Retina (tissue), 1 donor: Measurements from ENCODE around the gene TMEM128.
"Not testable (repeated sequence)": the region's sequence is repeated elsewhere in the genome, so short reads cannot be mapped to it uniquely, and the experiment has no call there.

Experiments
- DNase-seq: peaks from one replicate; pipeline ENCODE4 v3.0.0-alpha.2; 2016

Gene TMEM128

DNA sequence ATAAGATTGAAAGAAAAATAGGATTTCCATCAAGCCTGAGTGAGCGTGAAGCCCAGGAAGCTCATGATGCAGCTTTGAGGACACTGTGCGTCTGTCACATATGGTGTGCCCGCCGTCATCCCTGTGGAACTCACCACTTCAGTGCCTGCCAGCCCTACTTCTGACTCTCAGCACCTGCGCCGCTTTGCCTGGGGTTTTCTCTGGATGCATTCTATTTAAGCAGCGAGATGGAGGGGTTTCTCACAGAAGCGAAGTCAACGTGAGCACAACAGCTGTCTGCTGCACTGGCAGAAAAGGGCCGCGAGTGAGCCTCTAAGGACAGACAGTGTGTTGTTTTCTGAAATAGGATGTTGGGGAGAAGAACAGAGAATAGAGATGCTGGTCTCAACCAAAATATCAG lies 6.2 kb upstream of the TMEM128 start:
- DNase-seq = no peak

DNA sequence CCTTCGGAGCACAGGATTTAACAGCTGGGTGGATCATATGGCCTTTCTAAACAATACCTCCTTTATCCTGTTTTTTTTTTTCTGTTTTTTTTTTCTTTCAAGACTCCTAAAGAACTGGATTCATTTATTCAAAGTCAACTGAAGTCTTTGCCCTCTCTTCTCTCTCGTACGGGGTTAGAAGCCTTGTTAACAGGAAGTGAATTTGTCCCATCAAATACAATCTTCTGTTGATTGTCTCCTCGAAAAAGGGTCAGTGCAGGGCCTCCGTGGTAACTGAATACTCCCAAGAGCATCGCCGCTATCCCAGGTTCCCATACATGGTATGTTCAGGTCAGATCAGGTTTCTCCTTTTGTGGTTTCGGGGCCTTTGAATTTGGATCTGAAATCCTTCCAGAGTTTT lies 1.8 kb upstream of the TMEM128 start:
- DNase-seq = no peak

DNA sequence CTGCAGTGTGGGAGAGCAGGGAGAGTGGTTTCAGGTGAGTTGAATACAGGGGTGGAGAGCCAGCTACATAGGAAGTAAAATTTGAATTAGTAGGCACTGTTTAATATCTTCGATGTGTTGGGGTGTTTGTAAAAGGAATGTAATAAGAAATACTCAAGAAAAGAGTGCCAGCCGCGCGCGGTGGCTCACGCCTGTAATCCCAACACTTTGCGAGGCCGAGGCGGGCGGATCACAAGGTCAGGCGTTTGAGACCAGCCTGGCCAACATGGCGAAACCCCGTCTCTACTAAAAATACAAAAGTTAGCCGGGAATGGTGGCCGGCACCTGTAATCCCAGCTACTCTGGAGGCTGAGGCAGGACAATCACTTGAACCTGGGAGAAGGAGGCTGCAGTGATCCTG lies 1.3 kb upstream of the TMEM128 start:
- not testable (repeated sequence) for DNase-seq

DNA sequence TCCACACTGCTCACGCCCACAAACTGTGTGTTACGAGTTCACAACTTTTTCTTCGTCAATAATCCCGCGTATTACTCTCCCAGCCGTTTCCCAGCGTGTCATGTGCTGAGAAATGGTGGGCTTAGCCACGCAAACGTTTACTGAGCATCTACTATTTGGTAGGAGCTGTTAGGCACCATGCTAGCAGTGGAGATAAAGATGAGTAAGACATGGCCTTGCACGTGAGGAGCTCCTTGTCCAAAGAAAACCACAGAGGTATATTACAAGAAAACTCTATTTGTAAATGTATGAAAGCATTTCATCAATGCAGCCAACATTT lies 821 bp upstream of the TMEM128 start:
- no peak for DNase-seq

DNA sequence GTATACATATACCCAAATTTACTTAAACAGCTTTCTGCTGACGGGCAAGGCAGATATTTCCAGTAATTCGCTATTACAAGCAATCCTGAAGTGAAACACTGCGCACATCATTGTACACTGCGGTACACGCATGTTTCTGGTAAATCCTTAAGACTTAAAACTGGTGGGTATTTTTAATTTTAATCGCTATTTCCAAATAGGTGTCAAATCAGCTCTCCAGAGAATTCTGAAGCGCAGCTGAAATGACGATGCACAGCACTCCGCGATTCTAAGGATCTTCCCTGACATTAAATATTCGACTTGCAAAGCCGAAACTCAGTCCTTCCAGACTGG lies 361 bp downstream of the TMEM128 start:
- DNase-seq = no peak

DNA sequence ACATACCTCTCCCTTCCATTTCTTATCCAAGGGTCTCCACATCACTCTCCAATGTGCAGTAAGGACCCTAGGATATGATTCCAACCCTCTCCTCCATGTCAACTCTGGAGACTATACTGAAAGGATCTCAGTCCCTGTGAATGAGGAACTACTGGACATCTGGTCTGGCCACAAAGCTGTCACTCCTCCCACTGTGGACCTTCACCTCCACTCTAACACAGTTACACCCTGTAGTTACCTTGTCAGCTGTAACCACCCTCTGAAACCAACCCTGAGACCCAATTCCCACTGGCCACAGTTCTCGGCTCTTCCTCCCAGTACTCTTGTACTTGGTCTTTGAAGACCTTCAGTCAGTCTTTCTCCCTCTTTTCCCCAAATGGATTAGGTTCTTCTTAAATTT lies 2.9 kb downstream of the TMEM128 start:
- no peak for DNase-seq

DNA sequence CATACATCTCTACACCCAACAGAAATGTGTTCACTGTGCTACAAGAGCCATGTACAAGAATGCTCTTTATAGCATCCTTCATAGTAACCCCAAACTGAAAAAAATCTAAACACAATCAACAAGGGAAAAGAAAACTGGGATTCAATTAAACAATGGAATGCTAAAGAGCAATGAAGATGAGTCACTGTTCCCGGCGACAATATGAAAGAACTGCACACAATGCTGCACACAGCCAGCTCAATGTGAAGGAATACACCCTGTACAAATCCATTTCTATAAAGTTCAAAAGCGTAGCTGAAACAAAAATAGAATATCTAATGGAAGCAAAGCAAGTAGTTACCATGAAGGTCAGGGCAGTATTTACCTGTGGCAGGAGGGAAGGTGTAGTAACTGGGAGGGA lies 8.5 kb downstream of the TMEM128 start:
- DNase-seq = not testable (repeated sequence)

DNA sequence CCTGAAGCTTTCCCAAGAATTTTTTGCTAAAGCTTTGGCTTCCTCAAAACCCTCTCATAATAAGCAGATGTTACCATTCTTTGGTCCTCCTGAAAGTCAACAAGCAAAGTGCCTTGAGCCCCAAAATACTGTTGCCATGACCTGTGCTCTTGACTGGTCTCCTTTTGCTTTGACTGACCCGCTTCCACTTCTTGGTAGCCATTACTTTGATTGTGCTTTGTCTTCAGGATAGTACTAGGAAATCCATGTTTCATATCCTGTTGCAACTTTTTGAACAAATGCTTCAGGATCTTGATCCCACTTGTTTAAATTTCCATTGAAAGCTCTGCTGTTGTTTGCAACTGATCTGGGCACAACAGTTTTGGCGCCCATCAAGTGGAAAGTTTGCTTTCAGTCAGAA lies 14.4 kb downstream of the TMEM128 start:
- DNase-seq = no peak

DNA sequence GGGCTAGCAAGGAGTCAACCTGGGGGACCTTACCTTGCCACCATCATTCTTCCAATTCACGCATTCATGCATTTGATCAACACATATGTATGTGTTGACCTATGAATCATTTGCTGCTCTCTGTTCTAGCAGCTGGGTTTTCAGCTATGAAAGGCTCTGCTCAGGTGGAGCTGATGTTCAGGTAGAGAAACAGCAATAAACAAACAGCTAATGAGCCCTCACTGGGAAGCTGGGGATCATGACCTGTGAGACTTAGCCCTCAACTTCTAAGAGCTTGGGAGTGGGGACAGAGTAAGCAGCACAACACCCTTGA lies 19.7 kb downstream of the TMEM128 start:
- DNase-seq = no peak

DNA sequence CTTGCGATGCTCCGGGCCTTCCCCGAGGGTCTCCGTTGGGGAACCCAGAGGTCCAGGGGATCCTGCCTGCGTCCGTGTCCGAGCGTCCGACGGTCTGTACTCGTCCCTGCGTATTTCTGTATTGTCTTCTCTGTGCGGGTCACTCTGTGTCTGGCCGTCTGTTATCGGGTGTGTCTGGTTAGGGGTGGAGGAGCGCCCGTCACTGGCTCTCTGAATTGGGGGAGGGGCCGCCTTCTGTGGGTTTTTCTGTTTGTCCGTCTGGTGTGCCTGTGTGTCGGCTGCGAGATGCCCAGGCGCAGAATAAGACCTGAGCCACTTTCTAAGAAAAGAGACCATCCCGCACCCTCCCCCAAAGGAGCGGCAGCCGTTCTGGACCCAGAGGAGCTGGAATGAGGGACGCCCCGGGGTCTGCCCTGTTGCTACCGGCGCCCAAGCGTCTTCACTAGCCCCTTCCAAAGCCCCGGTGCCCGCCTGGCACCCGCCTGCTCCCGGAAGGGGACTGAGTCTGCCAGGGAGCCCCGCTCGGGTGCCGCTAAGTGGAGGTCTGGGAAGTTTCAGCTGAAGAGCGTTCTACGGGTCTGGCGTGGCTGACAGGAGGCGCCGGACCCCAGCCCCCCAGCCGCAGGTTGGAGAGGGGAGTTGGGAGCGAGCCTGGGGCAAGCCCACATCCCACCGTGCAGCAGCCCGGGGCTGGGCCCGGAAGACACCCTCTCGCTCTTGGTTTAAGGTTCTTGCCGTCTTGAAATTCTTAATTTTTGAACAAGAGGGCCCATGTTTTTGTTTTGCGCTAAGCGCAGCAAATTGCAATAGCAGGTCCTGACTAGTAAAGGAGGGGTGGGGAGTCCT lies 20.3 kb downstream of the TMEM128 start:
- DNase-seq = peak; percentile 38

DNA sequence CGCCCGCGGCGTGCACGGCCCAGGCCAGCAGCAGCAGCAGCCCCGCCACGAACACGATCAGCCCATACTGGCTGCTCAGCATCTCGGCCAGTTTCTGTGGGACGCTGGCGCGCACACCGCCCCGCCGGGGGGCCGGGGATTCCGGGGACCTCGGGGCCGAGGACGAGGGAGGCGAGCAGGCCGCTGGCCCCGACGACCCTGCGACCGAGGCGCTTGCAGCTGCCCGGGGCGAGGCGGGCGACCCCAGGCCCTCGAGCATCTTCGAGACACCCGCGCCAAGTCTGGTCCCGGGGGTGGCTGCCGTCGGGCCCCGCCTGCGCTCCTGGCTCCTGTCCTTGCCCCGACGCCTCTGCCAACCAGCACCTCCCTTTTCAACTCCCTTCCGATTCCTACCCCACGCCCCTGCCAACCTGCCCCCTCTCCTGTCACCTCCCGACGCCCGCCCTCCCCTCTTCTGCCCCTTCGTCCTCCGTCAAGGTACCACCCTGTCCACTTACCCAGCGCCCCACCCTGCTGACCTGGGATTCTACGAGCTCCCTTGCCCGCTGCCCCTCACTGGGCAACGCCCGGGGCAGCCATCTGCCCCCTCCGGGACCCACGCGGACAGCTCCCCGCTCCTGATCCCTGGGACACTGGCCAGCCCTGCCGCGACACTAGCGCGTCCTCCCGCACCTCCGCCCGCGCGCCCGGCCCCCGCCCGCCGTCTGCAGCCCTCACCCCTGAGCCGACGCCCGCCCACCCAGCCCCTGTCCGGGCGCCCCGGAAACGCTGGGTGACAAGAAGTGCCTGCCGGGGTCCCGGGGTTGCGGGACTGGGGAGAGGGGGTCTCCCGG lies 21.2 kb downstream of the TMEM128 start, which contains the start of gene OTOP1:
Gene OTOP1 (minus strand): TSS at position 324 of the 833 bp plus-strand sequence. CDS start 65 bp downstream, at position 259.
- peak; percentile 15 for DNase-seq

DNA sequence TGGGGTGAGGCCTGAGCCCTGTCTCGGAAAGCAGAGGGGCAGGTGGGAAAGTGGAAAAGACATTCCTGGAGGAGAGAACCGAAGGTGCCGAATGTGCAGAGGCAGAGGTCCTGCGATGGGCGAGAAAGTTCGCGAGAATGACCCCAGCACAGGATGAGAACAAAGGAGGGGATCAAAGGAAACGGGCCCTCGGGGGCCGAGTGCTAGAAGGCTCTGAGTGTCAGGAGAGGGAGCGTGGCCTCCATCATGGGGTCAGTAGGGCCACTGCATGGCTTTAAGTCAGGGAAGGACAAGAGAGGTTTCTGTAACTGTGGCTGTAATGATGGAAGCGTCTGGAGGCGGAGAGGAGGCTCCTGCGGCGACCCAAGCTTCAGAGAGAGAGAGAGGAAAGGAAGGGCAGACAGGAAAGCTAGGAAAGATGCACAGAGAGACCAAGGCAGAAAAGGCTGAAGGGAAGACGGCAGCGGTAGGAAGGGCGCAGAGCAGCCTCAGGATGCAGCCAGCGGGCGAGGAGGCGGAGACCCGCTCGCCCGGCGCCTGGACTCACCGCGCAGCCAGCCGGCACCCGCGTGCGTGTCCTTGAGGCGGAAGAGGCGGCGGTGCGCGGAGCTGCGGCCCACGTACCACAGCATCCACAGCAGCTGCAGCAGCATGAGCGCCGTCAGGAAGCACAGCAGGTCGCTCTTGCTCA lies 22.0 kb downstream of the TMEM128 start:
- peak; percentile 40 for DNase-seq

DNA sequence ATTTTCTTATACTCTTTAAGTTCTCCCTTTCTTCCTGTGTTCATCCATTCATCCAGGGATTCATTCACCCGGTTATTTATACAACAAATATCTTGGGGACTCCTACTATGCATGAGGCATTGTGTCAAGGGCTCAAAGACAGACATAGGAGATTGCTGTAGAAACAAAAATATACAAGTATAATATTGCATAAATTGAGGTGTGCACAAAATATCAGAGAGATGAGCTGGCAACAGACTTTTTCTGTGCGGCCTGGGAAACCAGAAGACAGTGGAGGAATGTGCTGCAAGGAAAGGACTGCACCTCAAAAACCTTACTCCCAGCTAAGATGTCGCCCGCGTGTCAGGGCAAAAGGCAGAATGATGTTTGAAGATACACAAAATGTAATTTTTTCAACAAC lies 30.9 kb downstream of the TMEM128 start:
- DNase-seq = no peak

DNA sequence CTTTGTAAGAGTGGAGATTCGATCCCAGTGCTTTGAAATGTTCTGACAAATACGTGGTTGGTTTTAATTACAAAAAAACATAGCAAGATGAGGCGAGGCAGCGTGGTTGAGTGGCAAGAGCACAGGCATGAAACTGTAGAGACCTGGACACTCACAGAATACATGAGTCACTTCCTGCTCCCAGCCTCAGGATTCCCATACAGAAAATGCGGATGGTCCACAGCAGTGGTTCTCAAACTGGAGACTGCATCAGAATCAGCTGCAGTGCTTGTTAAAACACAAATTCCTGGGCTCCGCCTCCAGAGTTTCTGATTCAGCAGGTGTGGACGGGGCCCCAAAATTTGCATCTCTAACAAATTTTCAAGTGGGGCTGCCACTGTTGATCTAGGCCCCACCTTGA lies 31.4 kb downstream of the TMEM128 start:
- DNase-seq = no peak

DNA sequence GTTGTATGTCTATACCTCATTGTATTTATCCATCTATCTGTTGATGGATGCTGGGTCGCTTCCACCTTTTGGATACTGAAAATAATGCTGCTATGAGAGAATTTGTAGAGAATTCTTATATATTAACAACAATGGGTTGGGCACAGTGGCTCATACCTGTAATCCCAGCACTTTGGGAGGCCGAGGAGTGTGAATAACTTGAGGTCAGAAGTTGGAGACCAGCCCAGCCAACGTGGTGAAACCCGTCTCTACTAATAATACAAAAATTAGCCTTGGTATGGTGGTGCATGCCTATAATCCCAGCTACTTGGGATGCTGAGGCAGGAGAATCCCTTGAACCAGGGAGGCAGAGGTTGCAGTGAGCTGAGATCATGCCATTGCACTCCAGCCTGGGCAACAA lies 34.3 kb downstream of the TMEM128 start:
- DNase-seq = not testable (repeated sequence)

DNA sequence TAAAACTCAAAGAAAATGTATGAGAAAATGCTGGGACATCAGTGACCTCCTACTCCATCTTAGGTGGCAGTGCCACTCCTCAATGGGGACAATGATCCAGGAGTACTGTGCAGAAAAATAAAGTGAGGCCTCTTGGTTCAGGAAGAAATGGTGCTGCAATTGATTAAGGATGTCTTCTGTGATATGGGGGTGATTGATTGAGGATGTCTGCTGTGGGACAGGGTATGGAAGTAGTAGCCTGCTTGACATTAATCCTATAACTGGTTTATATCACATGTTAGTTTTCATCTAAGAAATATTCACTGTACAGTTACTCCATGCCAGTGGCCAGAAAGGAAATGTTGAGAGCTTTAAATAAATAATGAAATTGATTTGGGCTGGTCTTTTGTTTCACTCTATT lies 41.8 kb downstream of the TMEM128 start:
- DNase-seq = no peak

DNA sequence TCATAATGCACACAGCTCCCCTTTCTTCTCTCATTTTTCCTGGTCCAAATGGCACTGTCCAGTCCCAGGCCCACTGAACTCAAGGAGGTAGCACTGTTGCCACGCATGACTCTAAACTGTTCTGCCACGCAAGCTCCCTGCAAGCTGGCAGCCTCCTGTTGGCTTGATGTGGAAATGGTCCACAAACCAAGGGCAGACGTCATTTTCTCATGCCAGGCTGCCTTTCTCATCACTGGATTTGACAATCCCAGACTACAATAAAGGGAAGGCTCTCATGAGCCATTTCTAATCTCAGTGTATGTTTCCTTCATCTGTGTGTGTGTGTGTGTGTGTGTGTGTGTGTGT lies 43.6 kb downstream of the TMEM128 start:
- no peak for DNase-seq

DNA sequence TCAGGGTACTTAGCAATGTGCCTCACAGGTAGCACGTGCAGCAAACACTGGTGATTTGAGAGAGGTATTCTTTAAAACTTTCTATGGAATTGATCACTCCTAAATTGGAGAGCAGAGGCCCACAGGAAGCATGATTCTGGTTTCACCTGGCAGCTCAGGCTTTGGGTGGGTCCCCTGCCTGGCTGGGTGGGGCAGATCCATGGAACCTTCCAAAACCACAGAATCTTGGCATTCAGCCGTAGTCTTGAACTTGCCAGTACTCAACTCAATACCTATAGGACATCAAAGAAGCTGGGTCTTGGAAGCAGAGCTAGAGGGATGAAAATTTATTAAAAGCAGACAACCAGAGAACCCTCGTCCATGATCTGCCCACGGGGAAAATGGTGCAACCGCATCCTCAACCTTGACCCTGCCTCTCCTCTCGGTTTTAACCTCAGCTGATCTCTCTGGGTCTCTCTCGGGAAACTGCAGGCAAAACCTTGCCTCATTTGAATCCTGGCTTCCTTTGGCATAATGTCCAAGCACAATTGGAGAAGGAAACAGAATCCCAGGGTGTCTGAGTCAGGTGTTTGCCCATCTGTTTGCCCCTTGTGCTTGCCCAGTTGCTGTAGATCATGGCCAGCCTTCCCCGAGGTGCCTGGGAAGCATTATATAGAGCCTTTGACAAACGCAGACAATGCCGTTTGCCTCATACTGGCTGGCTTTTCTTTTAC lies 44.2 kb downstream of the TMEM128 start:
- no peak for DNase-seq

DNA sequence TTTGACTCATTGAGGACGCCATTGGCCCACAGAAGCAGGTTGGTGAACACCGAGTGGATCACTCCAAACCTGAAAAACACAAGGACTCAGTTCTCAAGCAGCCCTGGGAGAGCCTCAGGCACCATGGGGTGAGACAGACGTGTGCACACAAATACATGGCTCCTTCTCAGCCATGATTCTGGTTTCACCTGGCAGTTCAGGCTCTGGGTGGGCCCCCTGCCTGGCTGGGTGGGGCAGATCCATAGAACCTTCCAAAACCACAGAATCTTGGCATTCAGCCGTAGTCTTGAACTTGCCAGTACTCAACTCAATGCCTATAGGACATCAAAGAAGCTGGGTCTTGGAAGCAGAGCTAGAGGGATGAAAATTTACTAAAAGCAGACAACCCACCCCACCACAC lies 45.5 kb downstream of the TMEM128 start:
- DNase-seq = no peak

DNA sequence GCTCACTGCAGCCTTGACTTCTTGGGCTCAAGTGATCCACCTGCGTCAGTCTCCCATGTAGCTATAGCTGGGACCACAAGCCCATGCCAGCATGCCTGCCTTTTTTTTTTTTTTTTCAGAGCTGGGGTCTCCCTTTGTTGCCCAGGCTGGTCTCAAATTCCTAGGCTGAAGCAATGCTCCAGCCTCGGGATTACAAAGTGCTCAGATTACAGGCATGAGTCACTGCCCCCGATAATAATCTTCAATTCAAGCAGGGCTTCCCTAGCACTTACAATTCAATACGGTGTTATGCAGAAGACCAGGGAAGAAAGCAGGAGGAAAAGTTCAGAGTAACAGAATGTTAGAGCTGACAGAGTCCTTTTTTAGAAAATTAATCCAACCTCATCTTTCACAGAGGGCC lies 47.4 kb downstream of the TMEM128 start:
- no peak for DNase-seq

DNA sequence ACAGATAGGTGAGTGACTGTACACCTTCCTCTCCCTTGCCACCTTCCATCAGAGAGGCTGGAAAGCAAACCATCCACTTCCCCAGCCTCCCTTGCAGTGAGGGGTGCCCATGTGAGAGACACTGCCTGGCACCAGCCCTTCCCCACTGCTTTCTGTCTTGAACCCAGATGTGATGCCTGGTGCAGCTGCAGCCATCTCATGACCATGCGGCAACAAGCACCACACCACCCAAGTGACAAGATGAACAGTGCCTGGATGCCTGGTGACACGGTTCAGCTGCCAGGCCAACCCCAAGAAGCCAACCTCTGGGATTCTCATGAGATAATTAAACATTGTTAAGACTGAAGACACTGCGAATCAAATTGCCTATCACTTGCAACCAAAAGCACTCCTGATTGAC lies 52.7 kb downstream of the TMEM128 start:
- no peak for DNase-seq

DNA sequence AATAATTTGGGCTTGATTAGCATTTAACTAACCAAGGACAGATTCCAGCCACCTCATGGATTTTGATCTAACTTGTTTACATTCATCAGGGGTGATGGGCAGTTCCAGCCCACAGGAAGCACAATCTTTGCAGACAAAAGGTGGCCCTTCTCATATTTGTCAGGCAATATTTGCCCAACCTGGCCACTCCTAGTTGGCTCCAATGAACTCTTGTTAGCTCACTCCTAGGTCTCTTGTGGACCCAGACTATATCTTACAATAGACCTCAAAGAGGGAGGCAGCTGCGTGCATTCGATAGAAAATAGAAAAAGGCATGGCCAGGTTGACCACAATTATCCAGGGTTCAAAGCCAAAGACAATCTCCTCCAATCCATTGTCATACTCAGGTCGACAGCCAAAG lies 59.5 kb downstream of the TMEM128 start:
- DNase-seq = not testable (repeated sequence)
